HepG2 (cell line): ENCODE measurements around the gene SFTA2. TPM values are rescaled to one million over a fixed set of nuclear protein-coding genes. Genes with fewer than 3 reads are reported as not detected.

Experiments used
- DNMT1 ChIP-seq: sonication (generic); formaldehyde crosslinking; IDR thresholded peaks from 2 replicates; pipeline ENCODE4 v1.5.1; 2020; ENCODE audit warnings: mild to moderate bottlenecking, missing genetic modification reagents
- FOXA1 ChIP-seq, 2 experiments: fragments of 450-650 bp in 1 of 2; sonication (generic) in 1 of 2; formaldehyde crosslinking in 1 of 2; IDR thresholded peaks; 2 replicates each; pipeline versions ENCODE4 v1.4.0 to v1.6.1; 2016 to 2020; ENCODE audit warnings: missing genetic modification reagents in 1 of 2
- FOXC1 ChIP-seq: sonication (generic); formaldehyde crosslinking; IDR thresholded peaks from 2 replicates; pipeline ENCODE4 v1.8.0; 2022; ENCODE audit warnings: mild to moderate bottlenecking, missing genetic modification reagents, borderline replicate concordance
- GATA4 ChIP-seq: sonication (generic); IDR thresholded peaks from 2 replicates; pipeline ENCODE4 v1.6.1; 2016; ENCODE audit warnings: antibody characterized with exemption, low read depth, borderline replicate concordance
- HDAC2 ChIP-seq: sonication (generic); formaldehyde crosslinking; IDR thresholded peaks from 2 replicates; pipeline ENCODE4 v1.4.0; 2020; ENCODE audit warnings: missing genetic modification reagents
- HNRNPL ChIP-seq: fragments of 200-400 bp; formaldehyde crosslinking; IDR thresholded peaks from 2 replicates; pipeline ENCODE4 v1.6.1; 2017; ENCODE audit warnings: mild to moderate bottlenecking, low read depth, low read length
- HNRNPUL1 ChIP-seq: fragments of 200-400 bp; formaldehyde crosslinking; IDR thresholded peaks from 2 replicates; pipeline ENCODE4 v1.6.1; 2017; ENCODE audit warnings: low read depth, mild to moderate bottlenecking, low read length, moderate library complexity
- JUND ChIP-seq: sonication (generic); formaldehyde crosslinking; IDR thresholded peaks from 2 replicates; pipeline ENCODE4 v1.8.0; 2022; ENCODE audit warnings: mild to moderate bottlenecking, missing genetic modification reagents
- KDM5B ChIP-seq: sonication (generic); formaldehyde crosslinking; IDR thresholded peaks from 2 replicates; pipeline ENCODE4 v1.4.0; 2020; ENCODE audit warnings: missing genetic modification reagents, mild to moderate bottlenecking, borderline replicate concordance
- MAX ChIP-seq: IDR thresholded peaks from 2 replicates; pipeline ENCODE4 v1.6.1; 2012; ENCODE audit warnings: inconsistent platforms
- POLR2AphosphoS2 ChIP-seq: IDR thresholded peaks from 2 replicates; pipeline ENCODE4 v1.6.1; 2011; ENCODE audit warnings: low read depth, low read length, improper control_type of control experiment
- RBM22 ChIP-seq: fragments of 200-400 bp; formaldehyde crosslinking; optimal IDR thresholded peaks from 2 replicates; pipeline ENCODE3; 2017; ENCODE audit warnings: mild to moderate bottlenecking, low read length, moderate library complexity
- RFX3 ChIP-seq: IDR thresholded peaks from 2 replicates; pipeline ENCODE4 v1.6.1; 2016; ENCODE audit warnings: missing biosample characterization, missing genetic modification reagents
- SMAD9 ChIP-seq: sonication (generic); formaldehyde crosslinking; IDR thresholded peaks from 2 replicates; pipeline ENCODE4 v1.5.1; 2020; ENCODE audit warnings: mild to moderate bottlenecking, missing genetic modification reagents
- XRCC5 ChIP-seq: fragments of 200-400 bp; formaldehyde crosslinking; optimal IDR thresholded peaks from 2 replicates; pipeline ENCODE3; 2017; ENCODE audit warnings: mild to moderate bottlenecking, low read length
- ZBTB40 ChIP-seq, 2 experiments: fragments of 450-650 bp in 1 of 2; sonication (generic) in 1 of 2; formaldehyde crosslinking in 1 of 2; IDR thresholded peaks; 2 replicates each; pipeline versions ENCODE4 v1.6.1 to v1.8.0; 2016 to 2022; ENCODE audit warnings: antibody characterized with exemption in 1 of 2, mild to moderate bottlenecking in 1 of 2, missing genetic modification reagents in 1 of 2
- ZFAT ChIP-seq: sonication (generic); formaldehyde crosslinking; conservative IDR thresholded peaks from 2 replicates; pipeline ENCODE4 v1.8.1; 2023; ENCODE audit warnings: missing genetic modification reagents, inconsistent platforms
- ZNF138 ChIP-seq: sonication (generic); formaldehyde crosslinking; IDR thresholded peaks from 2 replicates; pipeline ENCODE4 v1.5.0; 2020; ENCODE audit warnings: mild to moderate bottlenecking, low read depth, missing genetic modification reagents
- ZNF234 ChIP-seq: sonication (generic); formaldehyde crosslinking; conservative IDR thresholded peaks from 2 replicates; pipeline ENCODE4 v1.5.1; 2020; ENCODE audit warnings: mild to moderate bottlenecking, missing genetic modification reagents
- ZNF256 ChIP-seq: sonication (generic); formaldehyde crosslinking; conservative IDR thresholded peaks from 2 replicates; pipeline ENCODE4 v1.4.0; 2020; ENCODE audit warnings: missing genetic modification reagents
- ZNF264 ChIP-seq: sonication (generic); formaldehyde crosslinking; IDR thresholded peaks from 2 replicates; pipeline ENCODE4 v1.4.0; 2020; ENCODE audit warnings: missing genetic modification reagents
- ZNF501 ChIP-seq: sonication (generic); formaldehyde crosslinking; IDR thresholded peaks from 2 replicates; pipeline ENCODE4 v1.5.1; 2020; ENCODE audit warnings: mild to moderate bottlenecking, moderate library complexity, missing genetic modification reagents
- polyA plus RNA-seq, 8 experiments: library from polyadenylated mRNA; depleted of rRNA in 3 of 8; stranded (reverse) in 7 of 8; unstranded in 1 of 8; fragments of >200 nt; fragmentation: Illumina TruSeq in 4 of 8; extraction: Trizol in 4 of 8; gene quantifications; 2 replicates each; pipeline versions ENCODE4 v1.2.1 to v1.2.3, GENCODE V29; 2011 to 2016; ENCODE audit warnings: low read depth in 4 of 8, missing spikeins in 1 of 8, mixed read lengths in 1 of 8; ENCODE audit not compliant: insufficient read depth in 1 of 8
- total RNA-seq, 5 experiments: library from RNA; depleted of rRNA; stranded (reverse); fragments of >200 nt; fragmentation: Illumina TruSeq; extraction: Trizol; gene quantifications; 2 replicates each; pipeline ENCODE4 v1.2.3, GENCODE V29; 2016; ENCODE audit warnings: low read depth in 1 of 5
- TF ChIP-seq, protein P1 (sequence below): sonication (generic); formaldehyde crosslinking; IDR thresholded peaks from 2 replicates; pipeline ENCODE4 v1.8.1; 2023; ENCODE audit warnings: mild to moderate bottlenecking, missing genetic modification reagents, borderline replicate concordance

SFTA2 gene
- total and polyA plus RNA-seq, 2 of the 13 experiments (the other 11 are each of a cell fraction or from before 2014, with no cell fraction given): not detected

DNA sequence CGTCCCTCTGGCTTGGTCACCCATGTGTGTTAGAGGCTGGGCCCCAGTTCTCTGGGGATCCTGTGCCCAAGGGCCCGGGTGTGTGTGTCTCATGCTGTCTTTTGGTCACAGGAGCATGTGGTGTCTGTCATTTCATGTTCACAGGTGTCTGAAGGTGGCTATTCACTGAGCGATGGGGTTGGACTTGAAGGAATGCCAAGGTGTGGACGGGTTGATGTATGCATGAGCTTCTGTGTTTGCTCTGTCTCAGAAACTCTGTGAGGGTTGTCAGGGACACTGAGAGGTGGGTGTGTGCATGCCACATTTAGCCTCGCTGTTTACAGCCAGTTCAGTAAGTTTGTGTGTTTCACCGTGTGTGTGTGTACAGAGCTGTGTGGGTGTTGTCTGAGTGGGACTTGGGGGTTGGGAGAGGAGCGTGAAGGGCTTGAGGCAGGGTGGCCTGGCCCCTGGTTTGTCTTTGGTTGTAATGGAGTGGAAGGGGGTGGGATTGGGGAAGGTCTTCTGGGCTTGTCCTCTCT, 46.4 kb downstream of the SFTA2 start (continued):
- TF ChIP-seq HNRNPL: 0 out of 2 replicates have a peak, but pooled peaks have one; percentile 12
- TF ChIP-seq MAX: peak; percentile 40; the same call in 1 of the 2 replicates
- no peak; the same call in 1 of the 2 replicates for TF ChIP-seq FOXC1 (CRISPR knock-in tag)
- TF ChIP-seq FOXA1 (IDR thresholded peaks at IDR 0.05): no peak
- TF ChIP-seq FOXA1 (CRISPR knock-in tag; IDR thresholded peaks at IDR 0.05): peak; percentile 63
- TF ChIP-seq, protein P1, sequence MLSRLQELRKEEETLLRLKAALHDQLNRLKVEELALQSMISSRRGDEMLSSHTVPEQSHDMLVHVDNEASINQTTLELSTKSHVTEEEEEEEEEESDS (CRISPR knock-in tag): no peak
- TF ChIP-seq RFX3 (CRISPR knock-in tag): no peak
- peak; percentile 28; the same call in 1 of the 2 replicates for TF ChIP-seq ZNF138 (CRISPR knock-in tag)
- TF ChIP-seq JUND: no peak
- TF ChIP-seq ZNF256: 0 out of 2 replicates have a peak, but pooled peaks have one; percentile 4
- TF ChIP-seq DNMT1 (CRISPR knock-in tag): no peak
- TF ChIP-seq SMAD9: no peak
- no peak for TF ChIP-seq ZFAT (CRISPR knock-in tag)
- TF ChIP-seq POLR2AphosphoS2: no peak
- TF ChIP-seq ZNF264 (CRISPR knock-in tag): no peak
- TF ChIP-seq ZBTB40 (IDR thresholded peaks at IDR 0.05): no peak
- TF ChIP-seq ZBTB40 (CRISPR knock-in tag; IDR thresholded peaks at IDR 0.05): no peak
- no peak for TF ChIP-seq HDAC2 (CRISPR knock-in tag)
- TF ChIP-seq HNRNPUL1: no peak
- no peak; the same call in 1 of the 2 replicates for TF ChIP-seq ZNF501 (CRISPR knock-in tag)
- TF ChIP-seq ZNF234 (CRISPR knock-in tag): no peak
- TF ChIP-seq XRCC5: no peak
- no peak for TF ChIP-seq RBM22
- peak; percentile 19; the same call in 1 of the 2 replicates for TF ChIP-seq KDM5B (CRISPR knock-in tag)
- TF ChIP-seq GATA4: no peak
